RKO (cell line): ENCODE data around the gene ZNF407.
A peak's percentile ranks its signal among the peaks of the same experiment; 100 is the strongest.
"Not testable (repeated sequence)": the region's sequence is repeated elsewhere in the genome, so short reads cannot be mapped to it uniquely, and the experiment has no call there.

Source experiments
- DNase-seq: peaks from one replicate; pipeline ENCODE4 v3.0.0-alpha.2; 2016; ENCODE audit warnings: low spot score

Gene ZNF407

DNA sequence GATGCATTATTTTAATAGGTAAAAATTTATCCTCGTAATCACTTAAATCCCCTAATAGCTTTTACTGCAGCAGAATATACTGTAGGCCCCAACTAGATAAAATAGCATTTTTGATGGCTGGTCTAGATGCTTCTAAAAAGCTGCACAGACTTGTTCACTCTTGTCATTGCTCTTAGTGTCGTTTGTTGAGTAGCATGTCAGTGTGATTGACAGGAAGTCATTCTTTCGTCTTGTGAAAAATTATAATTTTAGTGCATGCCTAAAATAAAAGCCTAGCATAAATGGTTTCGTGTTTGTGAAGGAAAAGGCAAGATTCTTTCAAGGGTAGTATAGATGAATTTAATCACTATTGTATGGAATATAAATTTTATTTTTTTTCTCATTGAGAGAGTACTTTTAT, 336.3 kb downstream of the ZNF407 start:
- no peak for DNase-seq

DNA sequence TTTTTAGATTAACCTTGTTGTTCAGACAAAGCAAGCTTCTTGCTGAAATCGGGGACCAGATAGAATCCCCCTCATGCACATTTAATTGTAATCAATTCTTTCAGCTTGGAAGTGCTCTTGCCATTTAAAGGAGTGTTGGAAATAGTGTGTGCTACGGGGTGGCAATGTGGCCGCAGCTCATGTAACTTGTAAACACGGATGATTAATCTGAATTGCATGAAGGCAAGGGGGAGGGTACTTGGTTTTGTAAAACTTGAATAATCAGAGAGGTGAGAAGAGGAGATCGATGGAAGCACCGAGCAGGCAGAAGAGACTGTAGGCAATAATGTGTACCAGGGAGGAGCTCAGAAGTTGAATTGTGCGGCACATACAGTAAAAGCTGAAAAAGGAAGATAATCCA, 337.8 kb downstream of the ZNF407 start:
- no peak for DNase-seq

DNA sequence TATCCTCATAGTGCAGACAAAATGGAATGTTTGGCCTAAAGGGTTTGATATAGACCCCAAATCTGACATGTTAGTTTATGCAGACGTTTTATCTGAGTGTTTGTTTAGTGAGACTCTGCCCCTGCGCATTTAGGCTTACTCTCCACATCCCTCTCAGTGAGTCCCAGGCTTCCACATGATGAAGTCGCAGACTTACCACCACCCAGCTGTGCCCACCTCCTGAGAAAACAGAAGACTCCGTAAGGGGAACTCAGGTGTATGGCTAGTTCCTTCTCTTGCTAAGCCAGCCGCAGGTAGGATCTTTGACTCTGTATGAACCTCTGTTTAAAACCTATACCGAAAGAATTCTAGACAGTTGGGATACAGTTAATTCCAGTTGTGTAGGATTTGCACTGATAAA, 338.7 kb downstream of the ZNF407 start:
- no peak for DNase-seq

DNA sequence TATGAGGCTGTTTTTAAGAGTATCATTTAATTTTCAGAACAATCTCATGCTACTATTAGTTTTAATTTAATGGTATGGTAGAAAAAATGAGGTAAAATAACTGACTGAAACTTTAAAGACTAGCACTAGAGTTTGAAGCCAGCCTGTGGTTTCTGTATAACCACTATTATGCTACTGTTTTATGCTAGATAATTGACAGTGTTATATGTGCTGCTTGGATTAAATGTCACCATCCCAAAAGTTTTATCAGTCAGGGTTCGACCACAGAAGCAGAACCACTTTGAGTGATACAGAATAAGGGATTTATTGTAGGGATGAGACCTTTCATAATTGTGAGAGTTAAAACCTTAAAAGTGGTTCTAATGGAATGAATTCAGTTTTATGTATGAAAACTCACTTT, 339.6 kb downstream of the ZNF407 start:
- DNase-seq, result no peak

DNA sequence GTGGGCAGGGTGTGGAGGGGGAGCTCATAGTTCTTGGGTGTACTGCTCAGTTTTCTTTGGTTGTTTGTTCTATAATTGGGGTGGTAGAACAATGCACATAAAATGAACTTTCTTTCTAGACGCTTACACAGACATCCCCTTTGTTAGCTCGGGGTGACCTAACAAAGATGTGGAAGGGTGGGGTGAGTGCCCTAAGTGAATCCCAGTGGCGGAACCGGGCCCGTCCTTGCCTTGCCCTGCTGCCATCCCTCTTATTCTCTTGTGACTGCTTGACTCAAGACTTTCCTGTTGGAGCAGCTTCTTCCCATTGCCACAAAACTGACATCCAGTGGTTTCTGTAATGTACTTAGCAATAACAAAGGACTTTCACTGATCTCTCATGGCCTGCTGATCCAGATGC, 343.2 kb downstream of the ZNF407 start:
- no peak for DNase-seq

DNA sequence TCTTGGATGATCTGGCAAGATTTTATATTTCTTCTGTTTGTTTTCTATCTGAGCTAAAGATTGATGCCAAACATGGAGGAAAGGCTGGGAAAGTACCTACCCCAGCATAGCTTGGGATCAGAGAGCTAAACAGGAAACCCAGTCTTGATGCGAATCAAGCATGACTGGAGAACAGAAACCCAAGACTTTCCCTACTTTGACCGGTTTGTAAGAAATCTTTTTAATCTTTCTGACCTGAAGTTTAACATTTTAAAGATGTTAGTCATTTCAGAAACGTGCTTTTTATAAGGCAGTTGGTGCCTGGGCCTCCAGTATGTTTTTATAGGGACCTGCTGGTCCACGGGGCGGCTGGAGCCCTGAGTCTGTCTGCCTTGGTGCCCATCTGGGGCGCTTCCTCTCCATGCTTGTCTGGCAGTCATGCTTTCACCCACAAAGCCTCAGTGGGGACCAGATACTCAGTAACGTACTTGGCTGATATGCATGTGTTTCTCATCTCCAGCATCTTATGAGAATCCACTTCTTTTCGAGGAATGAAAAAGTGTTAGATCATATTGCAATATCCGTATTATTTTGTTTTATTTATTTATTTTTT, 344.7 kb downstream of the ZNF407 start:
- no peak for DNase-seq

DNA sequence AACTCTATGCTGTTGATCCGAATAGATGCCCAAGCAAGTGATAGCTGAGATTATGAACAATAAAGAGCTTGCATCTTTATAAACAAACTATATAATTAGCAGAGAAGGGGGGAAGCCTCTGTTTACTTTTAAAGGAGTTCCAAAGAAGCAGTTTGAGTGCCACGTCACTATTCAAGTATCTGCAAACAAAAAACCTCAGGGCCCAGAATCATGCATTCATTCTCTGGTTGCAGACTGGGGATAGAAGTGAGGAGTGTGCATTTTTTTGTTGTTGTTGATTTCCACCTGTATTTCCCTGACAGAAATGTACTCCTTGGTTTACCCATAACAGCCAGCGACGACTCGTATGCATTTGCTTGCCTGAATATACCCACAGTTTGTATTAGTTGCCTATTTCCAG, 347.0 kb downstream of the ZNF407 start:
- DNase-seq, result no peak

DNA sequence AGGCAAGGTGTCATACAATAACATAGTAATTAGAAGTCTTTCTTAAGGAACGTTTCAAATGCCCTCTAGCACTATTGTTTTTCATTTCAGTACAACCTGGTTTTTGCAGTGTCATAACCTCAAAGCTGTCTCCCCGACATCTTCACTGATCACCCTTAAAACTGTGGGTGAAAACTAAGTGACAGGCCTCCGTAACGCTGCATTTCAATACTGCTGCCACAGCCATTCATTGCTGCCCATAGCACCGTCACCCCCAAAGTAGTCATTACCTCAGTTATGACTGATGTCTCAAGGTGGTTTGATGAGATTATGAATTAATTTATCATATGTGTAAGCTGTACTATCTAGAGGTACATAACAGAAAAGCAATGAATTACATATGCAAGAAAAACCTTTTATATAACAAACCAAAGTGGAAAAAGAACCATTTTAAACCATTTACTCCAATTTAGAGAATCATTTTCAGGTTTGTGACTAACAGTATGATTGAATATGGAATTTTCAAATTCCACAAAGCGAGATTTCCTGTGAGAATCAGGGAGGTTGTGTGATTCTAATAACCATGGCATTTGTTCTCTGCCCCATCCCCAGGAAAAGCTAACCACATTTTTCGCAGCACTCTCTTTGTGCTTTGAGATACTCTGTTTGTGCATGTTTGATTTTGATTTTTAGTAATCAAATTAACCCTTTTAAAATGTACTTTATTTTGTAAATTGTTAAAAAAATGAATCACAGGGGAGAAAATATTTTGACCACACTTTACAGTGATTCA, 348.3 kb downstream of the ZNF407 start:
- no peak for DNase-seq

DNA sequence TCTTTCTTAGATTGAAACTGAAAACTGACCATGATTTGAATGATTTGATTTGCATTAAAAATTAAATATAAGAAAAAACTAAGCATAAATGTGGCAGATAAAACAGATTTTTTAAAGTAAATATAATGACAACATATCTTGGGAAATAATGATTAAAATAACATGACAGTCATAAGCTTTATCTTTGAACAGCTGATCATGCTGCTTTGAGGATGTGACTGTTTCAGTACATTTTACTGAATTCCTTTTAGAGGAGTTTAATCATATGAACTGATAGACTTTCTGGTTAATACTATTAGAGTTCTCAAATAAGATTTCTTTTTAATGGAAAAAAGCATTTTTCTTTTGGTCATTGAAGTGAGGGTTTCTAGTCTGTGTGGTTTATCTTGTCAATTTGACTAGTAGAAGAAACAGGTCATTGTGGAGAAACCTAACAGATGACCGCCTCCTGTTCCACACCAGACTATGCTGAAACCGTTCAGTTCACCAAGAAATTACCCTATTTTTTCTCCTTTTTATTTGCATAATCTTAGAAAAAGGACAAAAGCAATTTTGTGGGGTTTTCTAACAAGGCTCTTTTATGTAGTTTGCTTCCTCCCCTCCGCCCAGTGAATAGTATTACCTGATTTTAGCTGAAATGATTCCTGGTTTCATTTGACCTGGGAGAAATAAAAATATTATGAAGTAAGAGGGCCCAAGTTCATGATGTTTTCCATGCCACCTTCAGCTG, 349.1 kb downstream of the ZNF407 start:
- no peak for DNase-seq

DNA sequence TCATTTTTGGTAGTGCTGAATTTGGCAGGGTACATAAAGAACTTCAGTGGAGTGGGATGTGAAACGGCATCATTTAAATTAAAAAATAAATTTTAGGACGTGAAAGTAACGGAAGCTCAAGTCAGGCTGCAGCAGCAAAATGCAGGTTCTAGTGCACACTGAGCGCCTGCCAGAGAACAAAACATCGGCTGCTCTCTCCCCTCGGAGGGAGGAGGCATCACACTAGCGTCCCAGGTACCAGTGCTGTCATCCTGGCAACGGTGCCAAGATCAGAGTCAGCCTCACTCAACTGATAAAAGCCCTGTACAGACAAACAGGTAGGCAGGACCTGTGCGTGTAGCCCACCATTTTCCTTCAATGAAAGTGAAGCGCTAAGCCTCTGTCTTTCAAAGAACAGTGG, 349.7 kb downstream of the ZNF407 start:
- DNase-seq, result no peak

DNA sequence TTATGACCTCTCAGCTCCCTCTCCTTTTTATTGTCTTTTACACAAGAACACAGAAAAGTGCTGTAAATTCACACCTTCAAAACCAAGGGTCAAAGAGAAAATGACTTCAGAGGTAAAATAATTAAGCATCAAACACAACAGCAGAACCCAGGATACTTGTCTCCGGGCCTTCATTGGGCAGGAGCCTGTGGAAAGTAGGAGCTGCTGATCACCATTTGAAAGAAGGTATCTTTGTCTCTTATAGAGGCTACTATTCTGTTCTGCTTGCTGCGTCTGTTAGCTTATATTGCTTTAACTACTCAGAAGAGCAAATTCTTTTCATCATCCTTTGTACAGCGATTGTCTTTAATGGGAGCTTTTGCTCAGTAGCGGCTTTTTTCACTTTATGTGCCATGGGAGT, 350.2 kb downstream of the ZNF407 start:
- no peak for DNase-seq

DNA sequence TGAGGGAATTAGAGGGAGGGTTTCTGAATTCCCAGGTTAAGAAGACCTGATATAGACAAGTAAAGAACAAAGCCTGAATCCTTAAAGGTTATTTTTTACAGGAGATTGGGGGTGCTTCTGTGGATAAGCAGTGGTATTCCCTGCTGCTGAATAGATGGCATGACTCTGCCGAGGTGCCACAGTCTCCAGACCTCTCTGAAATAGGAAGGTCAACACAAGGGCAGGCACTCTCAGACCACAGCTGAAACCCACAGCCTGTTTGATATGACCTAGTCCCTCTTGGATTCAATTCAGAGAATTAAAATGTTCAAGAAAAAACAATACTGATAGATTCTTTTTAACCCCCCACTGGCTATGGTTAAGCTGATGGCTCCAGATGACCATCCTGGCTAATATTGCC, 351.9 kb downstream of the ZNF407 start:
- DNase-seq, result no peak

DNA sequence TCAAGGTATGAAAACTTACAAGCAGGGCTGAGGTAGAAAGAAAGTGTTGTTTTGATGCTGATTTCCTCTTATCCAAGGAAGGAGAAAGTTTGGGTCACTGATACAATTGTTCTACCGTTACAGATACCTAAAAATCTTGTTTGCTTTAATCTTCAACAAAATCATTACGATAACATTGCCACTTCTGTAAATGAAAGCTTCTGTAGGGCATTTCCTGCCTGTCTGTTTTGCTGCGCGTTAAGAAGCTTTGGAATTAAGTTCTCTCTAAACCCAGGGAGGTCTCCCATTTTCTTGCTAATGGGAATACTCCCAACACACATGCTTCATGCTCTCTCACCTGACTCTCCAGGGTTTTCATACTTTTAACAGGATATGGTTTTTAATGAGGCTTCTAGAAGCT, 352.8 kb downstream of the ZNF407 start:
- no peak for DNase-seq

DNA sequence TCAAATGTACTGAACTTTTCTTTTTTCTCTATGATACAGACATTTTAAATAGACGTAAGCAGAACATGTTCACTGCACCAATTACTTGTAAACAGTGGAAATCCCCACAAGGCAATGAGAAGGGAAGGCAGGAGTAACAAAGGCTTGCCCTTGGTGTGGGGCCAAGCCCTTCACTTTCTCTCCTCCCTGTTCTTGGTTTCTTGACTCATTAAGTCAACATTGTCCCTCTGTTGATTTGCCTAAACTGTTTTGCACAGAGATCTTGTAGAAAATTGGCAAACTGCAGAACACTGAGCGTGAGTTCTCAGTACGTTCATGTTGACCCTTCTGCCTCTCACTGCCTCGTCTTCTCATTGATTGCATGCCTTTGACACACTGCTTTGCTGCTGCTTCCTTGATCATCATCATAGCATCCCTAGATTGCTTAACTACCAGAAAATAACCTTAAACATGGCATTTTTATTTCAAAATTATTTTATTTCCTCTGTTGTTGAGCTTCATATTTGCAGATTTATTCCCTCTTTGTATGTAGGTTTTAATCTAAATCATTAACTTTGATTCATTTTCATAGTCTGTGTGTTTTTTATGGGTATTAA, 353.6 kb downstream of the ZNF407 start:
- DNase-seq, result no peak

DNA sequence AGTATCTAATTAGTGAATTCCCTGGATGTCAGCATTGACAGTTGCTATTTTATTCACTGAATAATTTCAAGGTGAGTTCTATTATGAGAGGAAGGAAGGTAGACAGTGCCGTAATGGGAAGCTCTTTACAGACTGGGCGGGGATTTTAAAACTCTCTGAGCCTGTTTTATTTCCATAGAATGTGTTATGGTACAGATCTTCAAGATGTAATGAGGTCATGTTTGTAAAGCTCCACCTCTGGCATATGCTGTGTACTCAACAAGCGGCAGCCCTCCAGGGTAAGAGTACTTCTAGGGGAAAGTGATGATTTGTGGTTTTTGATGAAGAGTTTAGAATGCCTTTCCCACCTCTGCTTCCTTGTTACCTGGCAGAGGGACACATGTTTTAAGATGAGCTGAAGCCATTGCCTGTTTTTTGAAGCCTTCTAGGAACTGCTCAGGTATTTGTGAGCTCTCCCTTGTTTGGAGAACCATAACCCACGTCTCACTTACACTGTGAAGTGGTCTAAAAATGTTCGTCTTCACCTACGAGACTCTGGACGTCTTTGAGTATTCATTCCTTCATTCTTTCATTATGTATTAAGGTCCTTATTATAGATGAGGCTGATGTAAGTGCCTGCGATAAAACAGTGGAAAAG, 360.0 kb downstream of the ZNF407 start:
- DNase-seq, result no peak

DNA sequence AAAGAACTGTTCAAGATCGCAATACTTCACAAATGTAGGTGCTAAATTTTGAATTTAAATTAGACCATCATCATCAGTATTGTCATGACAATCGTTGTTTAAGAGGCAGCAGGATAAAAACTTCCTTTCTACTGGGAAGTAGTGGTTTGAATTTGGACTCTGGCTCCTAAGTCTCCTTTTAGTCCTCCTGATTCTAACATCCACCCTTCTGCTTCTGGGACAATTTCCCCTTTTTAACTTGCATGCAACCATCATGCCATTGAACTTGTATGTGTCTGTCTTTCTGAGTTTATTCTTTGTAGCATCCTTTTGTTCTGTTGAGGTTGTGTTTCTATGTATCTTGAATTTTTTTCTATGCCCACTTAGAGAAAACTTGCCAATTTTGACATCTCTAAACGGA, 361.5 kb downstream of the ZNF407 start:
- DNase-seq, result no peak

DNA sequence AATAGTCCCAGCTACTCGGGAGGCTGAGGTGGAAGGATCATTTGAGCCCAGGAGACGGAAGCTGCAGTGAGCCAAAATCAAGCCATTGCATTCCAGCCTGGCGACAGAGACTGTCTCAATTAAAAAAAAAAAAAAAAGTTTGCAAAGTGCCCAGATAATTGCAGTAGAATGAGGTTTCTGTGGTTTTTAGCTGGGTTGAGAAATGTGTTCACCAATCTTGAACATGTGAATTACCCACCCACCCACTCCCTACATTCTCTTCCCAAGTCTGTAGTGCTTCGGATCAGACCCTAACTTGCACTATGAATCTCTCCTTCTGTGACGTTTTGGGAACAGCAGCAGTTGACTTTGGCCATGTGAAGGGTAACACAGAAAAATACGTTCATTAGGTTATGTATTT, 363.9 kb downstream of the ZNF407 start:
- no peak for DNase-seq

DNA sequence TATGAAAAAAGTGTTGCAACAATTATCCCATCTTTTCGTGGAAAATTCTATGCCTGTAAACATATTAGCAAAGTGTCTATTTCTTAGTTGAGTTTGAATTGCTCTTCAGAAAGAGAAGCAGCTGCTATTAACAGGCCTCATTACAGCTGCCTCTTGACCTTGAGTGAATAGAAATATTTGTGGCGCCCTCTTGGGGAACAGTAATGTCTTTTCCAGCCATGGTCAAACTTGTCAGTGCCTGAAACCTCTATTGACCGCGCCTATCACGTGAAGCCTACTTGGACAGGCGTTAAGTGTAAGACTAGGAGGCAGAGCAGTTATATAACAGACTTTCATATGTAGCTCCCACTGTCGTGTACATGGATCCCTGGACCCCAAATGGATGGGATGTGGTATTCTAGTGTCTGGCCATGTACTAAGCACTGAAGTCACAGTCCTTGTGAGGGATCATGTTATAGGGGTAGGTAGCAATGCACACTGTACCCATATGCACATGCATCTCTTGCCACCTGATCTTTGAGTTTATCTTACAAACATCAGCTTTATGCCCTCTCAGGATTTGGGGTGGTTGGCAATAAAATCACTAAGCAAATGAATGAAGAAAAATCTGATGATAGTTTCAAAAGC, 366.3 kb downstream of the ZNF407 start:
- DNase-seq, result peak; percentile 53

DNA sequence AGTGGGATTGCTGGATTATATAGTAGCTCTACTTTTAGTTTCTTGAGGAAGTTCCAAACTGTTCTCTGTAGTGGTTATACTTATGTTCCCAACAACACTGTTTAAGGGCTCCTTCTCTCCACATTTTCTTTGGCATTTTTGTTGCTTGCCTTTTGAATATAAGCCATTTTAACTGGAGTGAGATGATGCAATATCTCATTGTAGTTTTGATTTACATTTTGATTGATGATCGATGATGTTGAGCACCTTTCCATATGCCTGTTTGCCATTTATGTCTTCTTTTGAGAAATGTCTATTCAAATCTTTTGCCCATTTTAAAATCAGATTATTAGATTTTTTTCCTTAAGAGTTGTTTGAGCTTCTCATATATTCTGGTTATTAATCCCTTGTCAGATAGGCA, 368.0 kb downstream of the ZNF407 start:
- DNase-seq, result no peak

DNA sequence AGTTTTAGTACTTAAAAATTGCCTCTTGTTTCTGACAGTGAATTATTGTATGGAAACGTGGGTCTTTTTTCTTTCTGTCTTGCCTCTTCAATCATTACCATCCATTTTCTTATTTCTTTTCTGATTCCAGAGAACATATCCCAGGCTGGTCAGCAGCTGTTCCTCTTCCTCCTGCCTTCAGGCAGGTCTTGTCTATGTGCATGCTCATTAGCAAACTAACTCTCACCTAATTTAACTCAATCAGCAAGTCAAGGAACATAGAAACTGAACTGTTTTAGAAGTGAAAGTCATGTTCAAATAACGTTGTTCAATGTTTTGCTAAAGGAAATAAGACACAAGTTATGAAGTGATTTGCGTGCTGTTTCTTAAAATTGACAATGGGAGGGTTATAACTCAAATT, 369.8 kb downstream of the ZNF407 start:
- DNase-seq, result no peak

DNA sequence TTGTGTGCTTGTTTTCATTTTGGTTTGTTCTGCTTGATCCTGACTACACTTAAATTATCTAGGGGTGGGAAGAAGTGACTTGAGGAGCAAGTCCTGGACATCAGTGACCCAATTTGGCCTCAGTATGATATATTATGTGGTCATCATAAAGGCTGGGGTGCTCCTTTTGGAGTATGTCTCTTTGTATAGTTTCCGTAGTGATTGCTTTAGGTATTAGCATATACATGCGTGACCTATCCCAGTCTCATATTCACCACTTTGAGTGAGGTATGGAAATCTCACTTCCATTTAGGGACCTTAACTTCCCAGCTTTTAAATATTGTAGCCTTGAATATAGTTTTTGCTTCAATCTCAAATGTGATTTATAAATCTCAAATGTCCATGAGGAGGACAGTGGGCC, 370.3 kb downstream of the ZNF407 start:
- no peak for DNase-seq

DNA sequence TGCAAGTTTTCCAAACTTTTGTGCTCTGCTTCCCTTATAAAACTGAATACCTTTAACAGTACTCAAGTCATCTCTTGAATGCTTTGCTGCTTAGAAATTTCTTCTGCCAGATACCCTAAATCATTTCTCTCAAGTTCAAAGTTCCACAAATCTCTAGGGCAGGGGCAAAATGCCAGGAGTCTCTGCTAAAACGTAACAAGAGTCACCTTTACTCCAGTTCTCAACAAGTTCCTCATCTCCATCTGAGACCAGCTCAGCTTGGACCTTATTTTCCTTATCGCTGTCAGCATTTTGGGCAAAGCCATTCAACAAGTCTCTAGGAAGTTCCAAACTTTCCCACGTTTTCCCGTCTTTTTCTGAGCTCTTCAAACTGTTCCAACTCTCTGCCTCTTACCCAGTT, 373.7 kb downstream of the ZNF407 start:
- DNase-seq, result not testable (repeated sequence)
